ENCODE data around the gene BRF1. TPM values are rescaled to one million over a fixed set of nuclear protein-coding genes. Genes with fewer than 3 reads are reported as not detected.

Gene BRF1
- total RNA-seq, 2 experiments from 2014 or later: 25.5 to 27.4 TPM

- no peak overlapping the region for H3K4me3 Mint-ChIP-seq
- H3K36me3 Mint-ChIP-seq: no peaks in the 10 kb centered on the region
- H3K27me3 Mint-ChIP-seq: no peaks in the 10 kb centered on the region
- no peaks in the 10 kb centered on the region for H3K9me3 Mint-ChIP-seq
- ChIA-PET CTCF (interaction anchor here (1.0 to 1.6 kb wide), 3 partner anchors 23 to 147 kb away, joined by 3 to 4 read pairs (median 3); partner anchors contain the start of gene BRF1), POLR2A (no interaction called here)
- intact Hi-C loops (cut with micrococcal nuclease): loop anchor here (5.0 kb wide), 2 partner anchors 87 to 113 kb away; no protein-coding TSS in a partner anchor
- H3K27ac Mint-ChIP-seq: no peak overlapping the region
- H3K4me1 Mint-ChIP-seq (ENCODE audit: low read depth): peaks cover 9% of the 10 kb centered on the region
- no peak for DNase-seq
Observed at GRCh38 chr14:105204931-105205672, 95.7 kb downstream of the BRF1 start.

GRCh38 chr14:105204206-105204930 lies 96.4 kb downstream of the BRF1 start:
- ChIA-PET POLR2A (no interaction called here), CTCF (interaction anchor here (1.0 to 2.1 kb wide), 4 partner anchors 10 to 97 kb away, joined by 3 to 11 read pairs (median 5); partner anchors contain the start of gene BRF1)
- intact Hi-C loops (cut with micrococcal nuclease): loop anchor here (5.0 kb wide), 2 partner anchors 88 to 112 kb away; no protein-coding TSS in a partner anchor

GRCh38 chr14:105203701-105204100 lies 97.1 kb downstream of the BRF1 start:
- peaks cover 10% of the 10 kb centered on the region for H3K27me3 Mint-ChIP-seq
- no peaks in the 10 kb centered on the region for H3K36me3 Mint-ChIP-seq
- intact Hi-C loops (cut with micrococcal nuclease): loop anchor here (5.0 kb wide), 2 partner anchors 89 to 111 kb away; no protein-coding TSS in a partner anchor
- H3K4me3 Mint-ChIP-seq: no peak overlapping the region
- peaks cover 9% of the 10 kb centered on the region for H3K4me1 Mint-ChIP-seq (ENCODE audit: low read depth)
- ChIA-PET CTCF (interaction anchor here (1.0 to 2.1 kb wide), 6 partner anchors 10 to 148 kb away, joined by 4 to 11 read pairs (median 5); partner anchors contain the start of gene BRF1), POLR2A (no interaction called here)
- no peak overlapping the region for H3K27ac Mint-ChIP-seq
- no peak for DNase-seq
- H3K9me3 Mint-ChIP-seq: no peaks in the 10 kb centered on the region

More at GRCh38 chr14:105204206-105204930, 96.4 kb downstream of the BRF1 start:
- H3K27me3 Mint-ChIP-seq: peaks cover 4% of the 10 kb centered on the region
- no peaks in the 10 kb centered on the region for H3K9me3 Mint-ChIP-seq
- H3K4me3 Mint-ChIP-seq: no peak overlapping the region
- no peaks in the 10 kb centered on the region for H3K36me3 Mint-ChIP-seq
- H3K4me1 Mint-ChIP-seq (ENCODE audit: low read depth): peaks cover 9% of the 10 kb centered on the region
- no peak for DNase-seq
- no peak overlapping the region for H3K27ac Mint-ChIP-seq

GRCh38 chr14:105203057-105203531 lies 97.7 kb downstream of the BRF1 start:
- H3K9me3 Mint-ChIP-seq: no peaks in the 10 kb centered on the region
- peaks cover 14% of the 10 kb centered on the region for H3K27me3 Mint-ChIP-seq
- H3K36me3 Mint-ChIP-seq: no peaks in the 10 kb centered on the region
- ChIA-PET POLR2A (no interaction called here), CTCF (interaction anchor here (1.0 to 2.1 kb wide), 5 partner anchors 9 to 149 kb away, joined by 4 to 11 read pairs (median 6); no protein-coding TSS in a partner anchor)
- no peak overlapping the region for H3K4me3 Mint-ChIP-seq
- intact Hi-C loops (cut with micrococcal nuclease): loop anchor here (5.0 kb wide), 2 partner anchors 89 to 111 kb away; no protein-coding TSS in a partner anchor
- peaks cover 9% of the 10 kb centered on the region for H3K4me1 Mint-ChIP-seq (ENCODE audit: low read depth)
- H3K27ac Mint-ChIP-seq: no peak overlapping the region
- peak; percentile 71 for DNase-seq

- Mint-ChIP-seq H3K4me1 (ENCODE audit: low read depth) (peaks cover 9% of the 10 kb centered on the region), H3K36me3 (no peaks in the 10 kb centered on the region), H3K27ac (no peak overlapping the region), H3K4me3 (no peak overlapping the region), H3K9me3 (no peaks in the 10 kb centered on the region), H3K27me3 (peaks cover 18% of the 10 kb centered on the region)
- CTCF ChIA-PET: interaction anchor here (0.6 to 2.1 kb wide), 4 partner anchors 33 to 150 kb away, joined by 3 to 9 read pairs (median 4); partner anchors contain the start of gene JAG2
- POLR2A ChIA-PET: no interaction called here
- intact Hi-C loops (cut with micrococcal nuclease): loop anchor here (1.0 to 5.0 kb wide), 3 partner anchors 90 to 150 kb away; no protein-coding TSS in a partner anchor
- DNase-seq: peak; percentile 60
Observed at GRCh38 chr14:105201925-105202513, 98.8 kb downstream of the BRF1 start.

GRCh38 chr14:105201156-105201924 lies 99.5 kb downstream of the BRF1 start:
- ChIA-PET POLR2A (no interaction called here), CTCF (interaction anchor here (1.8 to 2.1 kb wide), 2 partner anchors 32 to 150 kb away, joined by 5 to 9 read pairs; partner anchors contain the start of gene JAG2)
- intact Hi-C loops (cut with micrococcal nuclease): loop anchor here (5.0 kb wide), 2 partner anchors 91 to 109 kb away; no protein-coding TSS in a partner anchor
- H3K36me3 Mint-ChIP-seq: no peaks in the 10 kb centered on the region
- DNase-seq: no peak
- H3K9me3 Mint-ChIP-seq: no peaks in the 10 kb centered on the region
- H3K4me1 Mint-ChIP-seq (ENCODE audit: low read depth): peaks cover 9% of the 10 kb centered on the region
- no peak overlapping the region for H3K27ac Mint-ChIP-seq
- no peak overlapping the region for H3K4me3 Mint-ChIP-seq
- peaks cover 18% of the 10 kb centered on the region for H3K27me3 Mint-ChIP-seq

GRCh38 chr14:105200641-105201040 lies 100.2 kb downstream of the BRF1 start:
- peaks cover 12% of the 10 kb centered on the region for H3K4me1 Mint-ChIP-seq (ENCODE audit: low read depth)
- no peak for DNase-seq
- CTCF ChIA-PET: interaction anchor here (1.0 to 2.1 kb wide), 3 partner anchors 31 to 151 kb away, joined by 3 to 9 read pairs (median 5); partner anchors contain the start of genes BRF1 and JAG2
- H3K36me3 Mint-ChIP-seq: no peaks in the 10 kb centered on the region
- H3K27ac Mint-ChIP-seq: no peak overlapping the region
- H3K27me3 Mint-ChIP-seq: peaks cover 23% of the 10 kb centered on the region
- no peak overlapping the region for H3K4me3 Mint-ChIP-seq
- intact Hi-C loops (cut with micrococcal nuclease): loop anchor here (5.0 kb wide), 2 partner anchors 92 to 108 kb away; no protein-coding TSS in a partner anchor
- no peaks in the 10 kb centered on the region for H3K9me3 Mint-ChIP-seq
- POLR2A ChIA-PET: no interaction called here

- H3K27me3 Mint-ChIP-seq: peaks cover 27% of the 10 kb centered on the region
- ChIA-PET CTCF (interaction anchor here (0.5 to 1.0 kb wide), 2 partner anchors 101 to 145 kb away, joined by 3 read pairs; partner anchors contain the start of gene BRF1), POLR2A (no interaction called here)
- no peak overlapping the region for H3K27ac Mint-ChIP-seq
- no peak for DNase-seq
- H3K36me3 Mint-ChIP-seq: no peaks in the 10 kb centered on the region
- peaks cover 12% of the 10 kb centered on the region for H3K4me1 Mint-ChIP-seq (ENCODE audit: low read depth)
- H3K4me3 Mint-ChIP-seq: no peak overlapping the region
- H3K9me3 Mint-ChIP-seq: no peaks in the 10 kb centered on the region
- intact Hi-C loops (cut with micrococcal nuclease): loop anchor here (5.0 kb wide), 2 partner anchors 92 to 108 kb away; no protein-coding TSS in a partner anchor
Observed at GRCh38 chr14:105200074-105200473, 100.7 kb downstream of the BRF1 start.

GRCh38 chr14:105199093-105199492 lies 101.7 kb downstream of the BRF1 start:
- no peak overlapping the region for H3K4me3 Mint-ChIP-seq
- intact Hi-C loops (cut with micrococcal nuclease): no loop called here
- peaks cover 19% of the 10 kb centered on the region for H3K4me1 Mint-ChIP-seq (ENCODE audit: low read depth)
- ChIA-PET CTCF (no interaction called here), POLR2A (no interaction called here)
- no peak overlapping the region for H3K27ac Mint-ChIP-seq
- DNase-seq: no peak
- H3K27me3 Mint-ChIP-seq: peaks cover 34% of the 10 kb centered on the region
- H3K9me3 Mint-ChIP-seq: no peaks in the 10 kb centered on the region
- H3K36me3 Mint-ChIP-seq: no peaks in the 10 kb centered on the region

- Mint-ChIP-seq H3K36me3 (no peaks in the 10 kb centered on the region), H3K27me3 (peaks cover 35% of the 10 kb centered on the region), H3K4me3 (no peak overlapping the region), H3K9me3 (no peaks in the 10 kb centered on the region), H3K4me1 (ENCODE audit: low read depth) (peaks cover 24% of the 10 kb centered on the region), H3K27ac (no peak overlapping the region)
- ChIA-PET CTCF (interaction anchor here (0.6 kb wide), 1 partner anchor 309 kb away, joined by 3 read pairs; no protein-coding TSS in a partner anchor), POLR2A (no interaction called here)
- DNase-seq: no peak
- intact Hi-C loops (cut with micrococcal nuclease): no loop called here
Observed at GRCh38 chr14:105198588-105198987, 102.2 kb downstream of the BRF1 start.

- H3K4me3 Mint-ChIP-seq: no peak overlapping the region
- no peaks in the 10 kb centered on the region for H3K9me3 Mint-ChIP-seq
- H3K4me1 Mint-ChIP-seq (ENCODE audit: low read depth): peaks cover 25% of the 10 kb centered on the region
- no peaks in the 10 kb centered on the region for H3K36me3 Mint-ChIP-seq
- intact Hi-C loops (cut with micrococcal nuclease): no loop called here
- ChIA-PET POLR2A (interaction anchor here (0.7 kb wide), 1 partner anchor 315 kb away, joined by 3 read pairs; no protein-coding TSS in a partner anchor), CTCF (no interaction called here)
- peak; percentile 30 for DNase-seq
- peaks cover 35% of the 10 kb centered on the region for H3K27me3 Mint-ChIP-seq
- no peak overlapping the region for H3K27ac Mint-ChIP-seq
Observed at GRCh38 chr14:105197211-105197641, 103.6 kb downstream of the BRF1 start.

All from activated CD4-positive, alpha-beta memory T cell treated with anti-CD3 and anti-CD28 coated beads for 36 hours (primary cell).